Fibroblast of mammary gland (primary cell): Measurements from ENCODE around the gene CDH23.

Experiments
- DNase-seq: peaks from one replicate; pipeline ENCODE4 v3.0.0-alpha.2; 2010; ENCODE audit warnings: low read depth
- H3K4me3 ChIP-seq: 2 replicates; pipeline ENCODE4 v1.5.1; 2011; ENCODE audit warnings: low read depth, mild to moderate bottlenecking, low read length, moderate library complexity; ENCODE audit not compliant: control insufficient read depth
- TF ChIP-seq, protein P1 (sequence below): conservative IDR thresholded peaks from 2 replicates; pipeline ENCODE4 v1.5.1; 2011; ENCODE audit warnings: low read depth, low read length, inconsistent platforms; ENCODE audit not compliant: control insufficient read depth, insufficient read depth

CDH23 gene

DNA sequence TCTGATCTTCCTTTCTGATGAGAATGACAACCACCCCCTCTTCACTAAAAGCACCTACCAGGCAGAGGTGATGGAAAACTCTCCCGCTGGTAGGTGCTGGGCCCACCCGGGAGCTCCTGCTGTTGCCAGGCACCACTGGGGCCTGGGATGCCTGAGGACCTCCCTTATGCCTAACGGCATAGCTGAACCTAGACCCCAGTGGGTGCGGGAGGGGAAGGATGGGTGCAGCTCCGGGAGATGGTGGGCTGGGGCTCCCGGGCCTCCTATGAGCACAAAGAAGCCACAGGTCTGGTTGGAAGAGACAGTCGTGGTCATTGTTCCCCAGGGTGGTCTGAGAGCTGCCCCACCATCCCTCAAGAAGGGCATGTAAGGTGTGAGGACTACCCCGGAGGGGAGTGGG is 392.2 kb downstream of the CDH23 start:
- no peak overlapping the region for H3K4me3 ChIP-seq
- TF ChIP-seq, protein P1, sequence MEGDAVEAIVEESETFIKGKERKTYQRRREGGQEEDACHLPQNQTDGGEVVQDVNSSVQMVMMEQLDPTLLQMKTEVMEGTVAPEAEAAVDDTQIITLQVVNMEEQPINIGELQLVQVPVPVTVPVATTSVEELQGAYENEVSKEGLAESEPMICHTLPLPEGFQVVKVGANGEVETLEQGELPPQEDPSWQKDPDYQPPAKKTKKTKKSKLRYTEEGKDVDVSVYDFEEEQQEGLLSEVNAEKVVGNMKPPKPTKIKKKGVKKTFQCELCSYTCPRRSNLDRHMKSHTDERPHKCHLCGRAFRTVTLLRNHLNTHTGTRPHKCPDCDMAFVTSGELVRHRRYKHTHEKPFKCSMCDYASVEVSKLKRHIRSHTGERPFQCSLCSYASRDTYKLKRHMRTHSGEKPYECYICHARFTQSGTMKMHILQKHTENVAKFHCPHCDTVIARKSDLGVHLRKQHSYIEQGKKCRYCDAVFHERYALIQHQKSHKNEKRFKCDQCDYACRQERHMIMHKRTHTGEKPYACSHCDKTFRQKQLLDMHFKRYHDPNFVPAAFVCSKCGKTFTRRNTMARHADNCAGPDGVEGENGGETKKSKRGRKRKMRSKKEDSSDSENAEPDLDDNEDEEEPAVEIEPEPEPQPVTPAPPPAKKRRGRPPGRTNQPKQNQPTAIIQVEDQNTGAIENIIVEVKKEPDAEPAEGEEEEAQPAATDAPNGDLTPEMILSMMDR, result no peak
- no peak for DNase-seq

- TF ChIP-seq, protein P1, result no peak
- no peak overlapping the region for H3K4me3 ChIP-seq
- DNase-seq, result no peak
Measured at GRCh38 chr10:71789871-71790270, 393.2 kb downstream of the CDH23 start.

- DNase-seq, result no peak
Measured at GRCh38 chr10:71790749-71791440, 394.2 kb downstream of the CDH23 start.

DNA sequence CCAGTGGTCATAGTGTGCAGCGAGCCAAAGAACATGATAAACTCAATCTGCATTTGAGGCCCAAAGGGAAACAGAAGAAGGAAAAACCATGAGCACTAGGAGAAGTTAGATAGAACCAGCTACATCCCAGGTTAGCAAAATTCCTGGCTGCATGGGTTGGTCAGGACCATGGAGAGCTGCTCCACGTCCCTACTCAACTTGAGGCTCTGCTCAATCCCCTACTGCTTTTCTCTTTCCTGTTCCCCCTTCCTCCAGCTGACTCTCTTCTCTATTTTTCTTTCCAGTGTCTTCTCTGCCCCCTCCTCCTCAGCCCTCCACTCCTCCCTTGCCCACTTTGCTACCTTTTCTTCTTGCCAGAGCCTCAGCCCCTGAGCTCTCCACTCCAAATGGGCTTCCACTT is 398.5 kb downstream of the CDH23 start:
- TF ChIP-seq, protein P1, result no peak
- H3K4me3 ChIP-seq, result no peak overlapping the region
- peak; percentile 22 for DNase-seq

More at GRCh38 chr10:71790749-71791440, 394.2 kb downstream of the CDH23 start:
- TF ChIP-seq, protein P1, result no peak
- no peak overlapping the region for H3K4me3 ChIP-seq

DNA sequence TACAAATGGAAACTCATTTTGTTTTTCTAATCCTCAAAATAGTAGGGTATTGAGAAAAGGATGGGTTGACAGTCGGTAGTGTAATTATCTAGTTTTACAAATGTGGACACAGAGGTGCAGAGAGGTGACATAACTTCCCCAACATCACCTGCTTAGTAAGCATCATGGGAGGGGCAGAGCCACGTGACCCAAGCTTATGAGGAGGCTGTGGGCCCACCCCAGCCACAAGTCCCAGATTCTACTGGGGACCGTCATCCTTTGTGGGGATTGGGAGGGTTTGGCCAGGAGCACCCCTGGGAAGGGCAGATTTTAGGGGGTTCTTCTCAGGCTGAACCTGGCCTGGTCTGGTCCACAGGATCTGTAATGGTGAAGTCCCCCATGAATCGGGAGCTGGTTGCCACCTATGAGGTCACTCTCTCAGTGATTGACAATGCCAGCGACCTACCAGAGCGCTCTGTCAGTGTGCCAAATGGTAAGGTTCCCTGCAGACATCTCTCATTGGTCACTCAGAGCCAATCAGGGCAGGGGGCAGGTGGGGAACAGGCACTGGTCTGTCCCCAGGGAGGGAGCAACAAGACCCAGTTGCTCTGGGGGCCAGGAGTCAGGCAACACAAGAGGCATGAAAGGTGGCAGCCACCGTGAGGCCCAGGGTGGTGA is 400.2 kb downstream of the CDH23 start:
- TF ChIP-seq, protein P1, result no peak
- no peak overlapping the region for H3K4me3 ChIP-seq
- no peak for DNase-seq

DNA sequence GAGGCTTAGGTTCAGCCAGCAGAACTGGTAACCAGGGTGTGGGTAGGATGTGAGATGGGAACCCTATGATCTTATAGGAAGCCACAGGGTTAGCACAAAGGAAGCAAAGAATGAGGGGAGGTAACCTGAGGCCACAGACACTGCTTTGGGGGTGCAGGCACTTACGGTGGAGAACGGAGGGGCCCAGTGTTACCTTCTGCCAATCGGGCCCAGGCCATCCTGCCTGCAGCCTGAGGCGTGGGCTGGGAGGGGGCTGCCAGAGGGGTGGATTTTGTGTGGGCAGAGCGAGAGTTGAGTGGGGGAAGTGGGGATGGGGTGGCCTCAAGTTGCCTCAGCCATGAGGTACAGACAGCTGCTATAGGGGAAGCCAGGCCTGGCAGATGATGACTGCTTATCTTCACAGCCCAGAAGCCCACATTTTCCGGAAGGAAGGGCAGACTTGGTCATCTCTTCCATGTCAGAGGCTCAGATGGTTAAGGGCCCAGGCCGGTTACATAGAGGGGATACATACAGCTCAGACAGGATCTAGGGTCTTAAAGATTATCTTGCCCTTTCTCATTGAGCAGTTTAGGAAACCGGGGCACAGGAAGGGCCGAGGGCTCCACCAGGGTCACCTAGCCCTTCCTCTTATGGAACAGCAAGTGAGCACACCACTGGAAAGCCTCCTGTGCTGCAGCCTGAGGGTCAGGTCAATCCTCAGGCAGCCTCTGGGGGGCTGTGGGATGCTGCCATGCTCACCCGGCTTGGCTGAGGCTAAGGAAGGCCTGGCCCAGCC is 401.0 kb downstream of the CDH23 start:
- no peak overlapping the region for H3K4me3 ChIP-seq
- DNase-seq, result no peak
- TF ChIP-seq, protein P1, result no peak
